IPS DF 4.7 (cell line): ENCODE measurements around the gene NBPF1.
"Not testable (repeated sequence)": the region's sequence is repeated elsewhere in the genome, so short reads cannot be mapped to it uniquely, and the experiment has no call there.

Experiments used
- DNase-seq: peaks from one replicate; pipeline ENCODE4 v3.0.0-alpha.2; 2013; ENCODE audit warnings: low spot score; ENCODE audit errors: extremely low read depth

Gene NBPF1

DNA sequence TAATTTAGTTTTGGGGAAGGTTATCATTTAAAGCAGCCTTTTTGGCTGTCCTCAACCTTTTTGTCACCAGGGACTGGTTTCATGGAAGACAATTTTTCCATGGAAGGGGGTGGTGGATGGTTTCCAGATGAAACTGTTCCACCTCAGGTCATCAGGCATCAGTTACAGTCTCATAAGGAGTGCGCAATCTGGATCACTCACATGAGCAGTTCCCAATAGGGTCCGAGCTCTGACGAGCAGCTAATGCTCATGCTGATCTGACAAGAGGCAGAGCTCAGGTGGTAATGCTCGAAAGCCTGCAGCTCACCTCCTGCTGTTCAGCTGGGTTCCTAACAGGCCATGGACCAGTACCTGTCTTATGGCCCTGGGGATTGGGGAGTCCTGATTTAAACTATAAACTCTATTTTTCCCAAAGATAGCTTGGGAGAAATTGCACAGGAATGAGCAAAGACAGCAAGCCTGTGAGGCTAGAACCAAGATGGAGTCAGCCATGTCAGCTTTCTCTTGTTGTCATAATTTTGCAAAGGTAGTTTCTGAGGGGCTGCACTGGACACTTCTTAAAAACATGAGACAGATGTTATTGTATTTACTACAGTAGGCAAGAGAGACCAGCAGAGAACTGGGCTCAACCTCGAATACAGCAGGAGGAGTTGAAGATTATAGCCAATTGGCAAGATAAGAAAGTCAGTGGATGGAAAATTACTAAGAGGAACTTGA lies 96.5 kb downstream of the NBPF1 start:
- DNase-seq: not testable (repeated sequence)

DNA sequence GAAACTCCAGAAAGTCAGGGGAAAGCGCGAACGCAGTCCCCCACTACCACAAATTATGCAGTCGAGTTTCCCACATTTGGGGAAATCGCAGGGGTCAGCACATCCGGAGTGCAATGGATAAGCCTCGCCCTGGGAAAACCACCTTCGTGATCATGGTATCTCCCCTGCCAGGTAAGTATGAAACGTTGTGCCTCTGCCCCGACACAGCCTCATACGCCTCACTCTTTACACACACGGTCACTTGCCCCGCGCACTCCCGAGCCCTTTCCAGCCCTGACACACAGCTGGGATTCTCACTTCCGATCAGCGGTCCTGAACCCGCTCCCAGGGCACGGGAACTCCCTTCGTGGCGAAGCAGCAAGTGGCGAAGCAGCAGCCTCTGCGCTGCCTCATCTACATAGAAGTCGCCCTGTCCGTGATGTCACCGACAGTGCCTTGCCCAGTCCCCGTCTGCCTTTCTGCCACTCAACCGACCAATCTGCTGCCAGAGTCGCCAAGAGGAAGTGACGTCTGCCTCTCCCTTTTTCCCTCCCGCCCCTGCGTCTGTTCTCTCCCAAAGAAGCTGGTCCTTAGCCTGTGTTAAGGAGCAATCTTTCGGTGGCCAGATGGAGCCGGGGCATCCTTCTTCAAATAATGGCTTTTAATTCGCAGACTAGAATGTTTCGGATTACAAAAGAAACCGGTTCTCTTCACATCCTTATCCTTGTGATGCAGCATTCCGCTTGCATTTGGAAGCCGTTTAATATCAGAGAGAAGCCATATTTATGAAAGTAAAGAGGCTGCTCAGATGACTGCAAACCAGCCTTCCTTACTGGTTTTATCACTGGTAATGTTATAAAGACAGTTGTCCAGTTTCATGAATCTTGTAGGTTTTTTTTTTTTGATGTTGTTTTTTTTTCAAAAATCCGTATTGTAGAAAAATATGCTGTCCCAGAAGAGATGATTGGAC lies 99.0 kb downstream of the NBPF1 start, which contains the start of gene RNU1-1:
Gene RNU1-1, minus strand, starts transcription at position 179 of the 949 bp plus-strand sequence.
- not testable (repeated sequence) for DNase-seq

DNA sequence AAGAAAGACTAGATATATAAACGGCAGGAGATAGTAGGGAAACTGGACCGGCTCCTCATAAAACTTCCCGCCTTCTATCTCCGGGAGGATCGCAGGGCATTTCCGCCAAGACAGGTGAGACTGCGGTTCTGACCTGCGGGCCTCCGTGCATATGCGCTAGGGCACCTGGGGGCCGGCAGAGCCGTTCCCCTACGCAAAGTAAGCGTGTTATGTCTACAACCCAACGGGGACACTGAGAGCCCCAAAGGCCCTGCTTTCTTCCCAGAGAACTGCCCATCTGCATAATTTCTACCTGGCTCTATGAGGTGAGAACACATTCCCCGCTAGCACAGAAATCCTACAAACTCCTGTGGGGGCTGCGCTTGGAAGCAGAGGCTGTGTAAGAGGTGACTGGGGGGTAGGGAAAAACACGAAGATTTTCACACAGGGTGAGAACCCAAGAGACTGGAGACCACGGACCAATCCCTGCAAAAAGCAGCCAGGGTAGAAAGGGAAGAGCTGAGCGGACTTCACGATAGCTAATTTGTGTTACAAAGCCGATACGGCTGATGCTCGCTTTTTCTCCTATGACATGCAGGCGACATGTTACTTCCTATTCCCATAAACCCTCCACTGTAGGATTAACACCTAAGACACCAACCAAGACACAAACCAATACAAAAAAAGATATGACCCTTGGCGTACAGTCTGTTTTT lies 99.8 kb downstream of the NBPF1 start:
- DNase-seq: not testable (repeated sequence)

GRCh38 chr1:16512624-16513411 lies 100.5 kb downstream of the NBPF1 start:
- DNase-seq: not testable (repeated sequence)
